Naive B cell (primary cell): ENCODE data around the gene NDRG3. TPM values are rescaled to one million over a fixed set of nuclear protein-coding genes. Genes with fewer than 3 reads are reported as not detected.
"Not testable (repeated sequence)": the region's sequence is repeated elsewhere in the genome, so short reads cannot be mapped to it uniquely, and the experiment has no call there.

Experiments
- ATAC-seq, 2 donors: fragments of 150-1000 bp; cut with Tn5 transposase; 2 replicates each; pipeline ENCODE4 v1.10.0; 2021; ENCODE audit warnings: low read depth in 2 of 2, mild to moderate bottlenecking in 2 of 2, moderate library complexity in 2 of 2
- DNase-seq: peaks from one replicate; pipeline ENCODE4 v3.0.0; 2022
- H3K27ac Mint-ChIP-seq, 6 donors: one replicate each; pipeline ENCODE4 v1.8.0; 2020 to 2022; ENCODE audit warnings: mild to moderate bottlenecking in 6 of 6, mixed read lengths in 6 of 6, moderate library complexity in 5 of 6, inconsistent platforms in 2 of 6
- H3K27me3 Mint-ChIP-seq, 3 donors: one replicate each; pipeline ENCODE4 v1.8.0; 2021 to 2022; ENCODE audit warnings: mixed read lengths in 3 of 3, mild to moderate bottlenecking in 1 of 3
- H3K36me3 Mint-ChIP-seq, 2 donors: one replicate each; pipeline ENCODE4 v1.8.0; 2020 to 2022; ENCODE audit warnings: mixed read lengths in 2 of 2, inconsistent platforms in 1 of 2, mild to moderate bottlenecking in 1 of 2
- H3K4me1 Mint-ChIP-seq, 3 donors: one replicate each; pipeline ENCODE4 v1.8.0; 2020 to 2022; ENCODE audit warnings: mixed read lengths in 3 of 3, inconsistent platforms in 1 of 3, mild to moderate bottlenecking in 1 of 3, moderate library complexity in 1 of 3
- H3K4me3 Mint-ChIP-seq, 8 donors: one replicate each; pipeline ENCODE4 v1.8.0; 2020 to 2022; ENCODE audit warnings: mild to moderate bottlenecking in 8 of 8, mixed read lengths in 8 of 8, moderate library complexity in 8 of 8, inconsistent platforms in 2 of 8
- H3K9me3 Mint-ChIP-seq, 7 donors: one replicate each; pipeline ENCODE4 v1.8.0; 2020 to 2022; ENCODE audit warnings: mixed read lengths in 7 of 7, mild to moderate bottlenecking in 5 of 7, inconsistent platforms in 2 of 7, moderate library complexity in 1 of 7
- polyA plus RNA-seq, 6 donors: library from polyadenylated mRNA; unstranded; fragments of 300-500 nt; fragmentation: Illumina TruSeq; gene quantifications; one replicate each; pipeline ENCODE4 v1.2.3, GENCODE V29; 2021; ENCODE audit warnings: low read depth in 6 of 6

The NDRG3 gene
- polyA plus RNA-seq, 6 donors from 2014 or later: 45.1 to 70.3 (median 51.2) TPM

GRCh38 chr20:36712775-36713174, 33.1 kb downstream of the NDRG3 start:
- Mint-ChIP-seq H3K4me3 (no peak overlapping the region), H3K9me3 (no peaks in the 10 kb centered on the region), H3K27ac (no peak overlapping the region), H3K27me3 (no peaks in the 10 kb centered on the region), H3K4me1 (no peaks in the 10 kb centered on the region), H3K36me3 (no peaks in the 10 kb centered on the region)
- ATAC-seq (no peak), DNase-seq (no peak)

GRCh38 chr20:36709126-36709525, 36.8 kb downstream of the NDRG3 start:
- ATAC-seq: no peak
- no peak overlapping the region for H3K27ac Mint-ChIP-seq

DNA sequence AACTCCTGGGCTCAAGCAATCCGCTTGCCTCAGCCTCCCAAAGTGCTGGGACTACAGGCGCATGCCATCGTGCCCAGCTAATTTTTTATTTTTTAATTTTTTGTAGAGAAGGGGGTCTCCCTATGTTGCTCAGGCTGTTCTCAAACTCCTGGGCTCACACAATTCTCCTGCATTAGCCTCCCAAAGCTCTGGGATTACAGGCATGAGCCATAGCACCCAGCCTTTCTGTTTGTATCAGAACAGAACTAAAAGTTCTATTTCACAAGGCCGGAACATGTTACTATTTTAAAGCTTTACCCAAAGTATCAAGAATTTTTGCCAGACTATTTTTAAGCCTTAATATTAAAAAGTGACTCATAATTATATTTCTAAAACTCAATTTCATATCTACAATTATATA, 42.4 kb downstream of the NDRG3 start:
- H3K4me1 Mint-ChIP-seq: peaks cover 5 to 6% (median 5%) of the 10 kb centered on the region in 3 donors
- H3K9me3 Mint-ChIP-seq: no peaks in the 10 kb centered on the region
- no peak for DNase-seq
- H3K36me3 Mint-ChIP-seq: peaks cover 5 to 8% of the 10 kb centered on the region in 2 donors
- H3K27ac Mint-ChIP-seq: no peak overlapping the region
- no peak for ATAC-seq
- H3K27me3 Mint-ChIP-seq: no peaks in the 10 kb centered on the region
- no peak overlapping the region for H3K4me3 Mint-ChIP-seq

More at GRCh38 chr20:36709126-36709525, 36.8 kb downstream of the NDRG3 start:
- peaks cover 5 to 8% of the 10 kb centered on the region in 2 donors for H3K36me3 Mint-ChIP-seq
- no peaks in the 10 kb centered on the region for H3K4me1 Mint-ChIP-seq
- H3K27me3 Mint-ChIP-seq: no peaks in the 10 kb centered on the region
- DNase-seq: no peak
- no peaks in the 10 kb centered on the region for H3K9me3 Mint-ChIP-seq
- no peak overlapping the region for H3K4me3 Mint-ChIP-seq

DNA sequence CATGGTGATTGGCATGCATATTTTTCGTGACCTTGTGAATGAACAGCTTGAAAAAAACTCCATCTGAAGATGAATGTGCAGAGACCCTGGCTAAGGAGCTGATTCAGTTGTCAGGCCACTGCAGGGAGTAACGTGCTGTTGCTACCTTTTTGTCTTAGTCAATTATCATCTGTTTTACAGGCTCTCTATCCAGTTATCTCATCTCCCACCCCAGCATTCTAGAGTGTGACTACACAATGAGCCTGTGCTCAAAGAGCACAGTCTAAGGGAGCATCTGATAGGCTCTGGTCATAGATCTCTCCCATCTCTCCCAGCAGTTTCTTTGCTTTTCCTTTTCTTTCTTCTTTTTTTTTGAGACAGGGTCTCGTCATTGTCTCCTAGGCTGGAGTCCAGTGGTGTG, 45.5 kb downstream of the NDRG3 start:
- Mint-ChIP-seq H3K4me1 (peaks cover 5 to 6% (median 5%) of the 10 kb centered on the region in 3 donors), H3K4me3 (no peak overlapping the region), H3K27me3 (no peaks in the 10 kb centered on the region), H3K36me3 (peaks cover 0 to 6% of the 10 kb centered on the region in 2 donors), H3K9me3 (peaks cover 0 to 2% (median 0%) of the 10 kb centered on the region in 7 donors), H3K27ac (peak overlapping the region in 2 of 6 donors; percentile 25 to 64)
- ATAC-seq (no peak), DNase-seq (no peak)

DNA sequence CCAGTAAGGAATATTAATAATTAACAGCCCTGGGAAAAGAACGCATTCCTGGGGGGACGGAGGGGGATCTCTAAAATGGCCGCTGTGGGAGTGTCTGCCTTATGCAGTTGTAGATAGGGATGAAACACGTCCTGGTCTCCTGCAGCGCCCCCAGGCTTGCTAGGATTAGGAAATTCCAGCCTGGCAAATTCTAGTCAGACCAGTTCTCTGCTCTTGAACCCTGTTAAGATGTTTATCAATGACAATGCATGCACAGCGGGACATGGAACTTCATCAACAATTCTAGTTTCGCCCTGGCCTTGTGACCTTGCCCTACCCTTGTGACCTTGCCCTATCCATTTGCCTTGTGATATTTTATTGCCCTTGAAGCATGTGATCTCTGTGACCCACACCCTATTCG, 50.4 kb downstream of the NDRG3 start:
- H3K27me3 Mint-ChIP-seq, H3K36me3 Mint-ChIP-seq, ATAC-seq, H3K9me3 Mint-ChIP-seq, H3K4me1 Mint-ChIP-seq, H3K27ac Mint-ChIP-seq, H3K4me3 Mint-ChIP-seq, DNase-seq: not testable (repeated sequence)

- H3K27me3 Mint-ChIP-seq: no peaks in the 10 kb centered on the region
- H3K9me3 Mint-ChIP-seq: no peaks in the 10 kb centered on the region
- peak overlapping the region in 1 of 6 donors; percentile 52 for H3K27ac Mint-ChIP-seq
- H3K4me1 Mint-ChIP-seq: no peaks in the 10 kb centered on the region
- ATAC-seq: no peak
- H3K4me3 Mint-ChIP-seq: no peak overlapping the region
- DNase-seq: no peak
- peaks cover 0 to 11% of the 10 kb centered on the region in 2 donors for H3K36me3 Mint-ChIP-seq
Measured at GRCh38 chr20:36688630-36689029, 57.3 kb downstream of the NDRG3 start.

DNA sequence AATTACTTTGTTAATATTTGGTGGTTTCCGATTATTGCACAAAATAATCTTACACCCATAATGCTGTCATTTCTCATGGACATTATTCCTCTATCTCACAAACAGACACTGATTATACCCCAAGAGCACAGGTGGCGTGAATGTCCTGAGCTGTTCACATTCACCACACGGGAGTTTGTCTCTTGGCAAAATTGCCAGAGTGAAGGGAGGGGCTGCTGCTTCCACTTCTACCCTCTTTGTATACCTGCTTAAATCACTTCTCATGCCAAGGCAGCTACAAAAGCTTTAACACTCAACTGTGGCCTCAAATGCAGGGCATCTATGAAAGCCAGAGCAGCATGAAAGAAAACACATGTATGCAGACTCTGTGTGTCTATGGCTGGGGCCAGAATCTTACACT, 58.0 kb downstream of the NDRG3 start:
- Mint-ChIP-seq H3K9me3 (no peaks in the 10 kb centered on the region), H3K27ac (no peak overlapping the region), H3K4me1 (no peaks in the 10 kb centered on the region), H3K36me3 (peaks cover 0 to 11% of the 10 kb centered on the region in 2 donors), H3K27me3 (no peaks in the 10 kb centered on the region), H3K4me3 (peak overlapping the region in 1 of 8 donors; percentile 42)
- no peak for DNase-seq
- no peak for ATAC-seq

DNA sequence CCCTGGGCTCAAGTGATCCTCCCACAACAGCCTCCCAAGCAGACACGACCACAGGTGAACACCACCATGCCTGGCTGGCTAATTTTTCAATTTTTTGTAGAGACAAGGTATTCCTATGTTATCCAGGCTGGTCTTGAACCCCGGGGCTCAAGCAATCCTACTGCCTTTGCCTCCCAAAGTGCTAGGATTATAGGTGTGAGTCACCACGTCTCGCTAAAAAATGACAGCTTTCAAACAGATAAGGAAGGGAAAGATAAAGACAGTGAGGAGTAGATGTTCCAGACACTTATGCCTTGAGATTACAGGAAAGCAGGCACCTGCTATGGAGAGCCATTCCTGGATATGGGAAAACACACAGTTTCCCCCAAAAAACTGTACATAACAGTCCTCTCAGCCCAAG, 58.9 kb downstream of the NDRG3 start:
- no peaks in the 10 kb centered on the region for H3K9me3 Mint-ChIP-seq
- no peak overlapping the region for H3K27ac Mint-ChIP-seq
- ATAC-seq (no peak), DNase-seq (no peak)
- no peak overlapping the region for H3K4me3 Mint-ChIP-seq
- no peaks in the 10 kb centered on the region for H3K4me1 Mint-ChIP-seq
- H3K27me3 Mint-ChIP-seq: no peaks in the 10 kb centered on the region
- peaks cover 0 to 16% of the 10 kb centered on the region in 2 donors for H3K36me3 Mint-ChIP-seq

DNA sequence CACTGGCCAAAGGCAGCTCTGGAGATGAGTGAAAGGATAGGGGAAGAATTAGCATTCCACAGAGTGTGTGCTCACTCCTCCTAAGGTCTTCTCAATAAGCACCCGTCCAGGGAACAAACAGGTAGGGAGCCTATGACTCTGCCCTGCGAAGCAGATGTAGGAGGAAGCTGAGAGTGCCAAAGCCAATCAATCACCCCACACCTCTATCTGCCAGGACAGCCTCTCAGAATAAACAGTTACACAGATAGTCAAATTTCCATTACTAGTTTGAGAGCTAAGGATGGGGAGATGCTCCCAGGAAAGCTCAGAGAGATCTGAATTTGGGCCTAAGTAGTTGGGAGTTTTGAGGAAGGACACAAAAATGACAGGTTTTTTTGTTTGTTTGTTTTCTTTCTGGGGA, 59.4 kb downstream of the NDRG3 start:
- Mint-ChIP-seq H3K9me3 (no peaks in the 10 kb centered on the region), H3K27ac (no peak overlapping the region), H3K4me1 (no peaks in the 10 kb centered on the region), H3K27me3 (no peaks in the 10 kb centered on the region), H3K4me3 (no peak overlapping the region), H3K36me3 (peaks cover 0 to 17% of the 10 kb centered on the region in 2 donors)
- DNase-seq: no peak
- ATAC-seq: no peak

DNA sequence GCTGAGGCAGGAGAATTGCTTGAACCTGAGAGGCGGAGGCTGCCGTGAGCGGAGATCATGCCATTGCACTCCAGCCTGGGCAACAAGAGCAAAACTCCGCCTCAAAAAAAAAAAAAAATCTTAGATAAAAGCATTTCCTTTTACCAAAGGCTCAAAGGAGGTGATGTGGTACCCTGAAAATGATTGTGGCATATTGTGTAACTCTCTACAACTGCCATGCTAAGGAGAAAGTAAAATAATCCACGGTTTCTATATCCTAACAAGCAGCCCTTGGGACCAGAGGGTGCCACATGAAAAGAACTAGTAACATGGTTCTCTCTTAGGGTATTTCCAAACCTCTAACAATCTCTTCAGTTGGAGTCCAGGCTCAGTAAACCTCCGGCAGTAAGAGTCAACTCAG, 61.1 kb downstream of the NDRG3 start:
- DNase-seq (no peak), ATAC-seq (no peak)
- H3K4me3 Mint-ChIP-seq: no peak overlapping the region
- H3K4me1 Mint-ChIP-seq: no peaks in the 10 kb centered on the region
- H3K36me3 Mint-ChIP-seq: peaks cover 0 to 24% of the 10 kb centered on the region in 2 donors
- peak overlapping the region in 1 of 6 donors; percentile 54 for H3K27ac Mint-ChIP-seq
- H3K9me3 Mint-ChIP-seq: no peaks in the 10 kb centered on the region
- H3K27me3 Mint-ChIP-seq: no peaks in the 10 kb centered on the region

DNA sequence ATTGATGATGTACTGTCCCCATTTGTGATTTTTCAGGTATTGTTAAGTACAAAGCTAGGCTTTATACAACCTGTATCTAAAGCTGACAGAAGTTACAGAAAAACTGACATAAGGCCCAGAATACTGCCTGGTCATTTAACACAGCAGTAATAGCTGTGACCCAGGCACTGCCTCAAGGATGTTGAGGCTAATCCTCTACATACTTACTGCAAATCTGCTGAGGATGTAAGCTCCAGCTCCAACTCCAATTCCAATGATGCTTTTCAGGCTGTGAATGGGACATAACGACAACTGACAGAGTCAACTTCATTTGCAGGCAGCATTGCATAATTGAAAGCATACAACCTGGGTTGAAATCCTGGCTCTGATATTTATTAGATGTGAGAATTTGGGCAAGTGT, 63.6 kb downstream of the NDRG3 start:
- H3K27me3 Mint-ChIP-seq: no peaks in the 10 kb centered on the region
- no peak for ATAC-seq
- H3K4me1 Mint-ChIP-seq: no peaks in the 10 kb centered on the region
- no peak for DNase-seq
- H3K36me3 Mint-ChIP-seq: peaks cover 8 to 28% of the 10 kb centered on the region in 2 donors
- H3K4me3 Mint-ChIP-seq: no peak overlapping the region
- H3K27ac Mint-ChIP-seq: no peak overlapping the region
- peaks cover 0 to 4% (median 0%) of the 10 kb centered on the region in 7 donors for H3K9me3 Mint-ChIP-seq

GRCh38 chr20:36677422-36677771, 68.5 kb downstream of the NDRG3 start:
- Mint-ChIP-seq H3K4me1 (no peaks in the 10 kb centered on the region), H3K27ac (no peak overlapping the region)

DNA sequence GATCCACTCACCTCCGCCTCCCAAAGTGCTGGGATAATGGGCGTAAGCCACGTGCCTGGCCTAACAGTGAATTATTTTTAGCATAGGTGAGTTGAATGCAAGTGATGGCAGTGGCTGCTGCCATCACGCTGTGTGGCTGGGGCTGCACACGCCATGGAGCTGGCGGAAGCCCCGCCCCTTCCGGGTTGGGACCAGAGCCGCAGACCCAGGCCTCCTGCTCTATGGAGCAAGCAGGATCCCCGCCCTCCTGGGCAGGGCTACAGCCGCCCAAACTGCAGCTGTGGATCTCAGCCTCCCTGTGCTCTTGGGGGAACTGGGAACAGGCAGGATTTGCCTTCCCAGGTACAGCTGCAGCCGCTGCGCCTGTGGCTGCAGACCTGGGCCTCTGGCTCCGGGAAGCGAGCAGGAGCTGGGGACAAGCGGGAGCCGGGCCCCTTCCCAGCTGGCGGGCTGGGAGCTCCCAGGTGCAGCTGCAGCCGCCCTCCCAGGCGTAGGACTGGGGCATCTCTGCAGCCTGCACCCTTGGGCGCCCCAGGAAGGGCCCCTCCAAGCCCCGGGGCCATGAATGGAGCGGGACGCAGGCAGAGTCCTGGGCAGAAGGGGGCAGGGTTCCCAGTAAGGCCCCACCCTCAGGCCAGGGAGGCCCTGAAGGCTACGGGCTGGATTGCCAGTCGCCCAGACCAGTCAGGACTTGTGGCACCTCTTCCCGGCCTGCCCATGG, 69.0 kb downstream of the NDRG3 start:
- H3K4me3 Mint-ChIP-seq: no peak overlapping the region
- no peak overlapping the region for H3K27ac Mint-ChIP-seq
- no peak for ATAC-seq
- H3K4me1 Mint-ChIP-seq: no peaks in the 10 kb centered on the region
- no peaks in the 10 kb centered on the region for H3K27me3 Mint-ChIP-seq
- DNase-seq: no peak
- peaks cover 0 to 4% (median 0%) of the 10 kb centered on the region in 7 donors for H3K9me3 Mint-ChIP-seq
- peaks cover 8 to 16% of the 10 kb centered on the region in 2 donors for H3K36me3 Mint-ChIP-seq

More at GRCh38 chr20:36677422-36677771, 68.5 kb downstream of the NDRG3 start:
- H3K36me3 Mint-ChIP-seq: peaks cover 8 to 21% of the 10 kb centered on the region in 2 donors
- no peak for DNase-seq
- H3K9me3 Mint-ChIP-seq: peaks cover 0 to 4% (median 0%) of the 10 kb centered on the region in 7 donors
- H3K27me3 Mint-ChIP-seq: no peaks in the 10 kb centered on the region
- ATAC-seq: no peak
- no peak overlapping the region for H3K4me3 Mint-ChIP-seq

DNA sequence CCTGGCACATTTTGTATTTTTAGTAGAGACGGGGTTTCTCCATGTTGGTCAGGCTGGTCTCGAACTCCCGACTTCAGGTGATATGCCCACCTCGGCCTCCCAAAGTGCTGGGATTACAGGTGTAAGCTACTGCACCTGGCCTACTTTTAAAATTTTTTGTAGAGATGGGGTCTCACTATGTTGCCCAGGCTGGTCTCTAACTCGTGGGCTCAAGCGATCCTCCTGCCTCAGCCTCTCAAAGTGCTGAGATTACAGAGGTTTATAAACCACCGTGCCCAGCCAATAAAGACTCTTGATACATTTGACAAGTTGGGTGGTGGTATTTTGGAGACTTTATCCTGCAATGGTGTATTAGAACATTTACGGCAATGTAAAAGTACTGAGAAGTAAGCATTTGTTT, 70.3 kb downstream of the NDRG3 start:
- not testable (repeated sequence) for H3K27ac Mint-ChIP-seq, H3K9me3 Mint-ChIP-seq, H3K27me3 Mint-ChIP-seq, ATAC-seq, DNase-seq, H3K4me3 Mint-ChIP-seq, H3K4me1 Mint-ChIP-seq
- H3K36me3 Mint-ChIP-seq: peaks cover 12 to 15% of the 10 kb centered on the region in 2 donors
